Measurements from ENCODE around the gene ROS1.
A peak's percentile ranks its signal among the peaks of the same experiment; 100 is the strongest.

The ROS1 gene

DNA sequence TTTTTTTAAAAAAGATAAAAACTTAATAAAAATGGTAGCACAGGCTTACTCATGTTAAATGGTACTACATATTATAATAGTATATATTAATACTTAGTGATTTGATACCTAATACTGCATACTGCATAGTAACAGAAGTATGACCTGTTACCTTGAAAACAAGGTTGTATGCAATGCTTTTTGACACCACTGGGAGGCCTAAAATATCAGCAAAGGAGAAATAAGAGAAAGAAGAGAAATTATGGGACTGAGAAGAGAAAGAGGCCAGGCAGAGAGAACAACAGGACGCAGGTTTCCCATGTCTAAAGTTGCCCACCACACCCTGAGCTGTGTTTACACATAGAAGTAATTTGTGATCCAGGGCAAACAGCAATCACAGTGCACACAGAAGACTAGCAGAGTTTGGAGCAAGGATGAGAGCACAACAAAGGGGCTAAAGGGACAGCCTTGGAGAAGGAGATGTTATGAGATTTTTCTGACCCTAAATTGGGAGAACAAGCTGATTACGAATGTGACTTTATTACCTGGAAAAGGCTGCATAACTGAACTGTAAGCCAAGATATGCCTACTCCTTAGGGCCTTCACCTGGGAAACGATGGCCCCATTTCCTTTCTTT, 73.2 kb downstream of the ROS1 start:
- peak; percentile 37 for TF ChIP-seq CTCF (IDR thresholded peaks at IDR 0.05; ENCODE audit: low read depth, low read length)
- DNase-seq (ENCODE audit: extremely low read depth, low read depth), result no peak

- no peak for DNase-seq (ENCODE audit: extremely low read depth, low read depth)
- no peak for TF ChIP-seq CTCF (IDR thresholded peaks at IDR 0.05; ENCODE audit: low read depth, low read length)
These were observed 74.2 kb downstream of the ROS1 start for GRCh38 chr6:117351521-117351920.

DNA sequence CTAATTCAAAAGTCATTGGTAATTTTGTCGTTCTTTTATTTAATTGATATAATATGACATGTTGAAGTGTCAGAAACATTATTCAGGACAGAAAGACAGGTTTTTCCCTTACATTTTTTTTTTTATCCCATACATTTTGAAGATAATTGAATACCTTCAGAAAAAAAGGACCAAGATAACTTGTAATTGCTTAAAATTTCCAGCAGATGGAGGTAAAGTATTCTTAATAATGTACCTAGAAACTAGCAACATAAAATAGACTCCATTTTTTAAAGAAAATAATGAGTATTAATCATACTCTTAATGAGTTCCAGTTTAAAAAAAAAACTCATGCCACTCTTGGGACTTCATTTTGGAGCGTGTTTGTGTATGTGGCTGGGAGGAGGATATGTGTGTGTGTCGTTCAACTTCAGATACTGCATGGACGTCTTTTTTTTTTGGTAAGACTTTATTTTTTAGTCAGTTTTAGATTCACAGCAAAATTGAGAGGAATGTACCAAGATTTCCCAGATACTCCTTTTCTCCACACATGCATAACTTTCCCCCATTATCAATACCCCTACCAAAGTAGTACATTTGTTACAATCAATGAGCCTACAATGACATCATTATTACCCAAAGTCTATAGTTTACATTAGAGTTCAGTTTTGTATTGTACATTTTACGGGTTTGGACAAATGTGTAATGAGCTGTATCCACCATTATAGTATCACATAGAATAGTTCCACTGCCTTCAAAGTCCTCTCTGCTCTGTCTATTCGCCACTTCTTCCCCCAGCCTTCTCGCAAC, 79.4 kb downstream of the ROS1 start:
- peak; percentile 39 for TF ChIP-seq CTCF (IDR thresholded peaks at IDR 0.05; ENCODE audit: low read depth, low read length)
- DNase-seq (ENCODE audit: extremely low read depth, low read depth), result no peak

GRCh38 chr6:117345292-117345610, 80.5 kb downstream of the ROS1 start:
- DNase-seq (ENCODE audit: extremely low read depth, low read depth), result no peak
- no peak for TF ChIP-seq CTCF (IDR thresholded peaks at IDR 0.05; ENCODE audit: low read depth, low read length)

DNA sequence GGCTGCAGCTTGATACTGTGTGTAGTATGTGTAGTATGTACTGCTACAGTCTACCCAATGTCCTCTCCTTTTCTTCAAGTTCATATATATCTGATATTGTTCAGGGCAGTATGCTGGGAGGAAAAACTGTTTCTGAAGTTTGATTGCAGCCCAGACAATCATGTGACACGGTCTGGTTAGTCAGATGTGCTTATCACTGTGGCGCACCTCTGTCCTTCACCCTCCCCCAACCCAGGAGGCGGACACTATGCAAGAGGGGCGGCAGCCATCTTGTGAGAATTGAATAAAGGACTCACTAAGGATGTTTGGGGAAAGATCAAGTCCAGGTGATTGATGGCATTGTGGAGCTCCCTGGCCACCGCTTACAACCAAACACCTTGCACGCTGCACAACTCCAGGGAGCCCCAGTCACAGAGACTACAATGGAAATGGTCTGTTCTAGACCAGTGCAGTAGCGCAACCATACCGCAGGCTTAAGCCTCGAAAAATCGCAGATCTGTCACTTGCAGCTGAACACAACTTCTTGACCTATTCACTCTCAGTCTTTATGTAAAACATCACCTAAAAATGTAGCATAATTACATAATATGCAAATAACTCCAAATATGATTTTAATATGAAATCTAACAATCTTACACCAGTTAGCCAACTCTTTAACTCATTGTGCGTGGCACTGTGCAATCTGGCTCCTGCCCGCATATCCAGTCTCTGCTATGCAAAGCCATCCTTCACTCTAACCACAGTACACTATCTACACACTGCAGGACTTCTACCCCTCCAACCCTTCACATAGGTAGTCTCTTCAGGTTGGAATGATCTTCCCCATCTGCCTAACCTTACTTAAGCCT, 81.1 kb downstream of the ROS1 start:
- DNase-seq (ENCODE audit: extremely low read depth, low read depth), result no peak
- TF ChIP-seq CTCF (IDR thresholded peaks at IDR 0.05; ENCODE audit: low read depth, low read length), result no peak

- DNase-seq (ENCODE audit: extremely low read depth, low read depth), result no peak
- TF ChIP-seq CTCF (IDR thresholded peaks at IDR 0.05; ENCODE audit: low read depth, low read length), result no peak
These were observed 87.2 kb downstream of the ROS1 start for GRCh38 chr6:117338567-117338966.

DNA sequence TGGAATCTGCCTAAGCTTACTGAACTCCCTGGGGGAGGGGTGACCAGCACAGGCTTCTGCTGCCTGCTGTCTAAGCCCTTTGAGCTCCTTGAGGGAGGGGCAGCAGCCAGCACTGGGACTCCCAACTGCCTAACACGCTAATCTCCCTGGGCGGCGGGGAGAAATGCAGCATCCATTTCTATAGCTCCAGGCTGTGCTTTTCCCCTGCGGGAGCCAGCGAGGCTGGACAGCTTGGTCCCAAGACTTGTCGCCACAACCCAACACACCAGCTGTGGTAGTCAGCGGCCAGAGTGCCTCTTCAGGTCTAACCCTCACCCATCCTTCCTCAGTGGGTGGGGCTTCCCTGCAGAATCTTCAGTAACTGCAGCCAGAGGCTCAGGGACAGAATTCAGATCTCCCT, 95.8 kb downstream of the ROS1 start:
- DNase-seq (ENCODE audit: extremely low read depth, low read depth), result no peak
- no peak for TF ChIP-seq CTCF (IDR thresholded peaks at IDR 0.05; ENCODE audit: low read depth, low read length)
